Ramos (cell line): ENCODE measurements around the gene ZFR.
"Not testable (repeated sequence)": the region's sequence is repeated elsewhere in the genome, so short reads cannot be mapped to it uniquely, and the experiment has no call there.

Experiments
- in situ Hi-C: fragments of 300-500 bp; cut with MboI; formaldehyde crosslinking; loops from one replicate; pipeline ENCODE4 v1.14.3; 2022; ENCODE audit warnings: low sequenced_read_pairs; ENCODE audit not compliant: unreplicated experiment

Gene ZFR

DNA sequence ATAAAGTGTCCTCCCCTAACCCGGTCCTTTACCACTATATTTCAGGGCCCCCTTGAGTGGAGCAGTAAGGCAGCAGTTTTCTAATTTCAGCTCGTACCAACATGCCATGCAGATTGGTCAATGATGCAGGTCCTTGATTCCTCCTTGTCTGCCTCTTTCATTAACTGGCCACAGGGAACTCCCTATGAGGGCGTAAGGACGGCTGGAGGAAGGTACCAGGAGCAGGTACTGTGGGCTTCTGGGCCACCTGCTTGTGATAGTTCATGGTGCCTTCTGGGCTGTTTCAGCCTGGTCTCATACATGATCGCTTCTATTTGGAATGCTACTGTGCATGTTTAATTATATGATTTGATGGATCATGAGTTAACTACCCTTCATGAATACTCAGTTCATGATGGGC is 9.4 kb upstream of the ZFR start:
- in situ Hi-C loops, result no loop called here

DNA sequence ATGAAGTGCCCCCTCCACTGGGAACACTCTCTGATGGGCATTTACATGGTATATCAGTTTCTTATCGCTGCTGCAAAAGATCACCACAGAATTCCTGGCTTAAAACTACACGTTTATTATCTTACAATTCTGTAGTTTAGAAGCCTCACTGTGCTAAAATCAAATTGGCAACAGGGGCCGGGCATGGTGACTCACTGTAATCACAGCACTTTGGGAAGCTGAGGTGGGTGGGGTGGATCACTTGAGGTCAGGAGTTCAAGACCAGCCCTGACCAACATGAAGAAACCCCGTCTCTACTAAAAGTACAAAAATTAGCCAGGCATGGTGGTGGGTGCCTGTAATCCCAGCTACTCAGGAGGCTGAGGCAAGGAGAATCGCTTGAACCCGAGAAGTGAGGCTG is 7.8 kb upstream of the ZFR start:
- in situ Hi-C loops, result not testable (repeated sequence)

DNA sequence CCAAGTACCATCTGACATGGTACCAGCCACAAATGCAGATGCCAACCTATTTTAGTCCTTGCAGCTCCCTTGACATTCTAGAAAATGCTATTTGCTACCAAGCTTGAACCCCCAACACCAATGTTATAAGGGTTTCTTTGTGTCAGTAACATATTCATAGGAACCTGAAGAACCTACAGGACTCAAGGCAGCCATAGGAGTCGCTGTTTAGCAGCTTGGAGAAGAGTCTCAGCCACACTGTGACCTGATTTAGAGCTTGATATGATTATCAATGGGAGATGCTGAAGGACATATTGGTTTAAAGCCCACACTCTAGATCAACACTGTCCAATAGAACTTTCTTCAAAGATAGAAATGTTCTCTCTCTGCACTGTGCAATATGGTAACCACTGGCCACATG is 6.4 kb upstream of the ZFR start:
- in situ Hi-C loops, result no loop called here

DNA sequence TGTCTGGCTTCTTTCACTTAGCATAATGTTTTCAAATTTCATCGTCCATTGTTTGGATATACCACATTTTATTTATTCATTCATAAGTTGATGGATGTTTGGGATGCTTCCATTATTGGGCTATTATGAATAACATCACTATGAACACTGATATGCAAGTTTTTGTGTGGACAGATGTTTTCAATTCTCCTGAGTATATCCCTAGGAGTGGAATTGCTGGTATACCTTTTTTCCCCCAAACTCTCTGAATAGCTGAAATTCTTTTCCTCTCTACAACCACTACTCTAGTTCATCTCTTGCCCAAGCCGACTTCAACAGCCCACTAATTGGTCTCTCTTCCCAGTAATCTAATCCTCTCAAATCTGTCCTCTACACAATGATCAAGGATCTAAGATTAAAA is 4.7 kb upstream of the ZFR start:
- in situ Hi-C loops, result no loop called here

DNA sequence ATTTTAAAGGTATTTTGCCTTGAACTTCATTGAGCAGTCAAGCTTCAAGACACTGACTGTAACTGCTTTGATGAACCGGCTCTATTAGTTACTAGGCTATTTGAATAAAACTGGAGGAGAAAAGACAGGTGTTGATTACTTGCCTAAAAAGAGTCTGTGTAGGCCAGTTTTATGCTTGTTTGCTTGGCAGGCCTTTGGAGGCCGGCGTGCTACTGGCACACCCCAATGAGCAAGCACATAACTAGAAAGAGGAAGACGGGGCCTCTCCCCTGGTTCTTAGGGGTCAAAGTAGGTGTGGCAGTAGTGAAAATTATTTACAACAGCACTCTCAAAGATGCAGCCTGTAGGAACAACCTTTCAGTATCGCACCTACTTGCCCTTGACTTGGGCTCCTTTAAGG is 2.1 kb upstream of the ZFR start:
- in situ Hi-C loops, result no loop called here

DNA sequence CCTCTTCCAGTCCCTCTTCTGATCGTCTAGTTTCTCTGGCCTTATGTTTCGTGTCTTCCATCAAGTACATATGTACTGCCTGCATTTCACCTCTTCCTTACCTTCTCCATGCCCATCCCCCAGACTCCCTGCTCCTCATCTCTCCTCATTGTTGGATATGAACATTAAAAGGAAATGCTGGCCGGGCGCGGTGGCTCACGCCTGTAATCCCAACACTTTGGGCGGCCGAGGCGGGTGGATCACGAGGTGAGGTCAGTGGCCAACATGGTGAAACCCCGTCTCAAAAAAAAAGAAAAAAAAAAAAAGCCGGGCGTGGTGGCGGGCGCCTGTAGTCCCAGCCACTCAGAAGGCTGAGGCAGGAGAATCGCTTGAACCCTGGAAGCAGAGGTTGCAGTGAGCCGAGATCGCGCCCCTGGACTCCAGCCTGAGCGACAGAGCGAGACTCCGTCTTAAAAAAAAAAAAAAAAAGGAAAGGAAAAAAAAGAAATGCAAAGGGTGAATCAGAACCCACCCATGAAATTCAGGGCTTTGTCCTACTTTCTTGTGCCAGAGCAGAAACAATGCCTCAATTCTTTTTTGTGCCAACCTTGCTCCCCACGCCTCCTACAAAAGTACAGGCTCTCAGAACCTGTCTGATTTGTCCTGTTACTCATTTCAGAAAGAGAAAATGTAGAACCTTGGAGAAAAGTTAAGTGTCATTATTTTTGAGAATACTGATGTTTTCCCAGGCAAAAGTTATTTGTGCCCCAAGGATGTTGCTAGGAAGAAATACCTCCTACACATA is 1.5 kb upstream of the ZFR start:
- in situ Hi-C loops, result no loop called here

DNA sequence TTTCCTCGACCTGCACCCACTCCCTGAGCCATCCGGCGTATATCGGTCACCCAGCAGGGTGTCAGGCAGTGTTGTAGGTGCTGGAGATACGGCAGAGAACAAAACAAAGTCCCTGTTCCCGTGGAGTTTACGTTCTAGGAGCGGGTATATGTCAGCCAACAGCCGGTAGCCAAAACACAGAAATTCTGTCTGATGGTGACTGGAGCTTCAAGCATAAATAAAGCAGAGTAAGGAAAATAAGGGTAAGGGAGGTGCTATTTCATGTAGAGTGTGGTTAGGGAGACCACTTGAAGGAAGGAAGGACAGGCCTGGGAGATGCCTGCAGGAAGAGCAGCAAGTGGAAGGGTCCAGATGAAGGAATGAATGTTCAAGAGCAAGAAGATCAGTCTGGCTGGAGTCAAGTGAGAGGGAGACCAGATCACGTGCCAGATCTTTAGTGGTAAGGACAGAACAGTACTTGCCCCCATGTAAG is 783 bp upstream of the ZFR start:
- in situ Hi-C loops, result no loop called here

DNA sequence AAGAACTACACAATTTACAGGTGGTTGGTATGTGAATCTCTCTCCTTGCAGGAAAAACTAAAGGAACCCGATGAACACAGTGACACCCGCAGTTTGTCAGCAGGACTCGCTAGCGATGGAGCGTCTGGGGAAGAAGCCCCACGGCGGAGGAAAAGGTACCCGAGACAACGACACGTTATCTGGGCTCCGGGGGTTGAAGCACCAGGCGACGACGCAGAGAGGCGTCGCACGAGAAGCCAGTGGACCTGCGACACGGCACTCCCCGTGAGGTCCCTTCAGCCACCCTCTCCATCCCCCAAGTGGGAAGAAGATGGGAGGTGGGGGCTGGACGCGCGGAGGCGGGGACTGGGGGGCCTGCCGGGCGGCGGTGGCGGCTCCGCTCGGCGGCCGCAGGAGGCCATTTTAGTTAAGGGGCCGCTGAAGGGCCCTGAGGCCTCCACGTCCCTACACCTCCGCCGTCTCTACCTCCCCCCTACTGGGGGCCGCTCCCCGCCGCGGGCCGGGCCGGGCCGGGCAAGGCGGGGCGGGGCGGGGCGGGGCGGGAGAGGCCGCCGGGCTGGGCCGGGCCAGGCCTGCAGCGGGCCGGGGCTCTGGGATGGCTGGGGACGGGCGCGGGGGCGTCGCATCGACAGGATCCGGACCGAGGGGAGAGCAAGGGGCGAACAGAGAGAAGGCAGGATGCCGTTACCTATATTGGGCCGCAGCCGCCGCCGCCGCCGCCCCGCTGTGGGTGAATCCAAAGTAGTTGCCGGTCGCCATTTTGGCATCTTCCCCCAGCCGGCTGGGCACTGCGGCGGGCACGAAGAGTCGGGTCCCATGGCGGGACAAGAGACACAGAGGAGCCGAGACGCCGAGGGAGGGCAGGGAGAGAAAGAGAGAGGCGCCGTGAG is 754 bp downstream of the ZFR start:
- in situ Hi-C loops, result no loop called here

DNA sequence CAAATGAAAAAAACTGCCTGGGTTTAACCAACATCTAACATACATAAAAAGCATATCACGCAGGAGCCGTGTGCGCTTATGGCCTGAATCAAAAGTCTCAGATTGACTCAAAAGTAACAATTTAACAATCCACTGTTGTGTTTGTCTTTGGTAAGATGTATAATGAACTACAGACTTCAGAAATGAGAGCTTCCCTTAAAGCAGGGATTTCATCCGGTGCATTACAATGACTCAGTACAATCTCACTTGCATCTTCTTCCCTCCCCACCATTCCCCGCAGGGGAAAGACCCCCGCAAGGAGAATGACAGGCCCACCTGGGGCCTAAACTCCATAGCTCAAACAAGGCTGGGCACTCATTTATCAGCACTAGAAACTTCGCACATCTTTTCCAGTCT is 1.4 kb downstream of the ZFR start:
- in situ Hi-C loops, result no loop called here

DNA sequence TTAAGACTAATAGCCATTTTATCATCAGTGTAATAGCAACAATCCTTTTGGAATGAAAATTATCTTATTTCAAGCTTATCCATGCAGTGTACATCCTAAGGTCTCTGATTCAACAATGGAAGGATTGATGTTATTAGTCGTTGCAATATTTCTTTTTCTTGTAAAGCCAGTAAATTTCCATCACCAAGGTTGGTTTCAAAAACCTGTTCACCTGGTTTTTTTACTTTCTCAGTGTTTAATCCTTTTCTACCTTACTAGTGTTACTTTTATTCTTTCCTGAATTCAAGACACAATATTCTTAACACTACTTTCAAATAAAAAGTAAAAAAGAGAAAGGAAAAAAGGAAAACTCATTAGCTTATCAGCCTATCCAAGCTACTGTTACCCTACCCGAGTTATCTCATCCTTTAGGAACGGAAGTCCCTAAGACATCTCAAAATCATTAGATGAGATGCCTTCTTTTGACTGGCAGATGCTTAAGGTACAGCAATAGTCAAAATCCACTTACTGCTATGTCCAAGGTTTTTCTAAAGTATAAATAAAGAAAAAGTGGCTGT is 5.4 kb downstream of the ZFR start:
- in situ Hi-C loops, result no loop called here

DNA sequence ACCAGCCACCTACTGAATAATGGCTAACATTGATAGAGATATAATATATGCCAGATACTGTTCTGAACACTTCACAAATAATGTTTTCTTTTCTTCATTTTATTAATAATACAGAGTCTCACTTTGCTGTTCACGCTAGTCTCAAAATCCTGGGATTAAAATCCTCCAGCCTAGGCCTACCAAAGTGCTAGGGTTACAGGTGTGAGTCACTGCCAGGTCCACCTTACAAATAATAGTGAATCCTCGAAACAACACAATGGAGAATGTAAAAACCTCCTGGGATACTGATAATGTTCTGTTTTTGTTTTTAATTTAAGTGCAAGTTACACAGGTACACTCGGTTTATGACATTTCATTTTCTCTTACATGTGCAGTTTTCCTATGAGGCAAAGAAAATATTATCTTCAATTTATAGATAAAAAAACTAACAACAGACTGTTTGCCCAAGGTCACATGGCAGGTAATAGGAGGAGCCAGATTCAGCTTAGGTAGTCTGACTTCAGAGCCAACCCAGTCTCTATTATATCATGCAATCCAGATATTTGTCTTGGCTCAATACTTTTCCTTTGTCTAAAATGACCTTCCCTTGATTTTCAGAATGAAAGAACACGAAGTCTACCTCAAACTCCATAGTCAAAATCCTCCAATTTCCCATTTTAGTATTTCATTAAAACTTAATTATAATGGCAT is 7.8 kb downstream of the ZFR start:
- in situ Hi-C loops, result no loop called here

DNA sequence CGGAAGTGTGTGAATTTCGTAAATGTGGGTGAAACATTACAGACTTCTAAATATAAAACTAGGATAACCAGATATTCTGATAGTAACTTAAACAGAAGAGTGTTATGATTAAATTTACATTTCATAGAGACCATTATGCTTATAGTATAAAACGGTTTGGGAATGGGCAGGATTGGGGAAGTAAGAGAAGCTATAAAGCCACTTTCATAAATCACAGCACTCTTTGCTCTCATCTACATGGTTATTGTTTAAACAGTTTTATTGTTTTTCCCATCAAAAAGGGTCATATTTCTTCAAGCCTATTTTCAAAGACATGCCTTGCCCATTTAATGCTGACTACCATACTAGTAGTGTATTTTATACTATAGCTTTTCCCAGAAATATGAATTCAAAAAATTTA is 9.2 kb downstream of the ZFR start:
- in situ Hi-C loops, result no loop called here

DNA sequence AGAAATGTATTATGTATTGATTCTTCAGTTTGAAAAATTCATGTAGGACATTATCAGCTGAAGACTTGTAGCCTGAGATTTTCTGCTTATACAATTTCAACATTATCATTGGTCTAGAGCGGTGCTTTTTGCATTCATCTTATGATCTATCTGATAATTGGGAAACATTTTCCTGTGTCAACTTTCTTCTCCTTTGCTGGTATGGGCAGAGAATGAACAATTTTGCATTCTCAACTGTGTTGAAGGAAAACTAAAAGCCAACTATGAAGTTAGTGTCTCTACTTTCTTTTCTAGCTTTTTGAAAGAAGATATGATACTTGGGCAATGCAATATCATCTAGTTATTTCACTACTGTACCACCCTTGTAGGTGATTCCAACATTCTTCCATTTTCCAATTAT is 10.3 kb downstream of the ZFR start:
- in situ Hi-C loops, result no loop called here

DNA sequence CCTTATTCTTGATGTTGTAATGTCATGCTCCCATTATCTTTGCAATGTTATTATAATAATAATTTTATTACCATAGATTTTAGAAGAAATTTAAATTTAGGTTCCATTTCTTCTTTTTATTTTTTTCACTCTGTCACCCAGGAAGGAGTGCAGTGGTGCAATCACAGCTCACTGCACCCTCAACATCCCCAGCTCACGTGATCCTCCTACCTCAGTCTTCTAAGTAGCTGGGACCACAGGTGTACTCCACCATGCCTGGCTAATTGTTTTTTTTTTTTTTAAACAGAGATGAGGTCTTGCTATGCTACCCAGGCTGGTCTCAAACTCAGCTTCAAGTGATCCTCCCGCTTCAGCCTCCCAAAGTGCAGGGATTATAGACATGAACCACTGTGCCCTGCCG is 11.9 kb downstream of the ZFR start:
- in situ Hi-C loops, result no loop called here

DNA sequence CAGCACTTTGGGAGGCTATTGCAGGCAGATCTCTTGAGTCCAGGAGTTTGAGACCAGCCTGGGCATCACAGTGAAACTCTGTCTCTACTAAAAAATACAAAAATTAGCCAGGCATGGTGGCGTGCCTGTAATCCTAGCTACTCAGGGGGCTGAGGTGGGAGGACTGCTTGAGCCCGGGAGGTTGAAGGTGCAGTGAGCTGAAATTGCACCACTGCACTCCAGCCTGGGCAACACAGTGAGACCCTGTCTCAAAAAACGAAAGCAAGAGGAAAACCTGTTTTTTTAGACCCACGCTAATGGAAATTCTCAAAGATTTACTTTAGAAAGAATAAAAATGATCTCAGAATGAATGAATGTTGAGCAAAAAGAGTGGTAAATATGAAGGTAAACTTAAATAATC is 13.7 kb downstream of the ZFR start:
- in situ Hi-C loops, result not testable (repeated sequence)

DNA sequence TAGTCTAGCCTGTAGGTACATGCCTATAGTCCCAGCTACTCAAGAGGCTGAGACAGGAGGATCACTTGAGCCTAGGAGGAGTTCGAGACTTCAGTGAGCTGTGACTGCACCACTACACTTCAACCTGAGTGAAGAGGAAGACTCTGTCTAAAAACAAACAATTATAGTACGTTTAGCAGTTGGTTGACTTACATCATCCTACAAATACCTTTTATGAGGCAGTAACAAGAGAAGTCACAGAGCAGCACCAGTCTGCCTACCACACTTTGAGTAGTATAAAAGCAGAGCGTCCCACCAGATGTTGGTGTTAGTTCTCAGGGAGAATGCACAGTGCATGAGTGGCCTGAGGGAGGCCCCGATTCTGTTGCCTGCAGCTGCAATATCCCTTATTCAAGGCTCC is 16.1 kb downstream of the ZFR start:
- in situ Hi-C loops, result no loop called here

DNA sequence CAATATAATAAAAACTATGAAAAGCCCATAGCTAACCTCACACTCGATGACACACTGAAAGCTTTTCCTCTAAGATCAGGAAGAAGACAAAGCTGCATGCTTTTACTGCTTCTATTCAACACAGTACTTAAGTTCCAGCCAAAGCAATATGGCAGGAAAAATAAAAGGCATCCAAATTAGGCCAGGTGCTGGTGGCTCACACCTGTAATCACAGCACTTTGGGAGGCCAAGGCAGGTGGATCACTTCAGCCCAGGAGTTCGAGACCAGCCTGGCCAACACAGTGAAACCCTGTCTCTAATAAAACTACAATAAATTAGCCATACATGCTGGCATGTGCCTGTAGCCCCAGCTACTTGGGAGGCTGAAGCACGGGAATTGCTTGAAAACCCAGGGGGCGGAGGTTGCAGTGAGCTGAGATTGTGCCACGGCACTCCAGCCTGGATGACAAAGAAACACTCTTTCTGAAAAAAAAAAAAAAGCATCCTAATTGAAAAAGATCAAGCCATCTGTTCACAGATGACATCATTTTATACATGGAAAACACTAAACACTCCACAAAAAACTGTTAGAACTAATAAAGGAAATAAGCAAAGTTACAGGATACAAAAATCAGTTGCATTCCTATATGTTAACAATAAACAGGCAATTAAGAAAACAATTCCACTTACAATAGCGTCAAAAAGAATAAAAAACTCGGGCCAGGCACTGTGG is 17.9 kb downstream of the ZFR start:
- in situ Hi-C loops, result no loop called here

DNA sequence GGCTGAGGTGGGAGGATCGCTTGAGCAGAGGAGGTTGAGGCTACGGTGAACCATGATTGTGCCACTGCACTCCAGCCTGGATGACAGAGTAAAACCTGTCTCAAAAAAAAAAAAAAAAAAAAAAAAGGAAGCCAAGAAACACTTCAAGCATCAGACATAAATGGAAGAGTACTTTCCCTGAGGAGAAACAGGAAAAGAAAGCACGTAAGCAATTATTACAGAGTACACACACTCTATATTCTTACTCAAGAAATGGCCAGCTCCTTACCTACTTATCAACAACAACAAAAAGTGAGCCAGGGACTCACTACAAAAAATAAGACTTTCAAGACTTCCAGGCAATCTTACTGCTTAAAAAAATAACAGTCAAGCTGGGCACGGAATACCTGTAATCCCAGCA is 21.8 kb downstream of the ZFR start:
- in situ Hi-C loops, result no loop called here

DNA sequence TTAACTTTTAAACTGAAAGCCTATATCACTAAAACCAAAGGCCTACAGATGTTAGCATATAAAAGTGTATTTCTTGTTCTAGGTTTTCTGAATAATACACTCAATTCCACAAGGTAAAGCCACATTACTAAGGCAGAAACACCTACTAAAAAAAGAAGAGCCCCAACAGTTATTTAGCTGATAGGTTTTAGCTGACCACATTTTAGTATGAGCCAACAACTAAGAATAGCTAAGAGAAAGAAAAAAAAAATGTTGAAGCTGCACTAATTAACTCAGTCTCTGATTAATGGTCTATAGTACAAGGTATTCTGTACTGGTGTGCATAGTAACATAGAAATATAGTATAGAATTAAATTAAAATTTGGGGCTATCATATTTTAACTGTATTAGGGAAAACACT is 23.5 kb downstream of the ZFR start:
- in situ Hi-C loops, result no loop called here

DNA sequence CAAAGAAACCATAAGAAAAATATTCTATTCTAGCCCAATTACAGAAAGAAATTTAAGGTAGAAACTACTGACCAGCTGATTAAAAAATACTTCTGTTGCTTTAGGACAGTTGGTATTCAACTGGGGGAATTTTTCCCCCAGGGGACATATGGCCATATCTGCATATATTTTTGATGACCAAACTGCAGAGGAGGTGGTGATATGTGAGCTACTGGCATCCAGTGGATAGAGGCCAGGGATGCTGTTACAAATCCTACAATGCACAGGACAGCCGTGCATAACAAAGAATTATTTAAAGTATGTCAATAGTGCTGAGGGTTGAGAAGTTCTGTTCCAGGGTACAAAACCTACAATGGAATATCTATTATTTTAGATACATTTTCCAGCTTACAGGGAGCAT is 24.0 kb downstream of the ZFR start:
- in situ Hi-C loops, result no loop called here
